NCI-H82 treated with DMSO at 0.1 percent for 48 hours (cell line): ENCODE data around the gene OR5B21.

Source experiments
- DNase-seq: peaks from one replicate; lab custom pipeline; 2025; ENCODE audit not compliant: unreplicated experiment; lab: John Stamatoyannopoulos, UW

The OR5B21 gene

GRCh38 chr11:58494101-58494500, 13.8 kb downstream of the OR5B21 start:
- no peak for DNase-seq

GRCh38 chr11:58493676-58494075, 14.2 kb downstream of the OR5B21 start:
- DNase-seq, result no peak

GRCh38 chr11:58490827-58491226, 17.1 kb downstream of the OR5B21 start:
- no peak for DNase-seq

- DNase-seq, result no peak
Measured at GRCh38 chr11:58487170-58487569, 20.7 kb downstream of the OR5B21 start.

GRCh38 chr11:58485961-58486360, 21.9 kb downstream of the OR5B21 start:
- DNase-seq, result no peak

GRCh38 chr11:58471892-58472291, 36.0 kb downstream of the OR5B21 start:
- no peak for DNase-seq

GRCh38 chr11:58466293-58466692, 41.6 kb downstream of the OR5B21 start:
- no peak for DNase-seq

- DNase-seq, result no peak
Measured at GRCh38 chr11:58465690-58466089, 42.2 kb downstream of the OR5B21 start.
